Measurements from ENCODE around the gene IPO7. TPM values are rescaled to one million over a fixed set of nuclear protein-coding genes. Genes with fewer than 3 reads are reported as not detected.

Gene IPO7
- total RNA-seq, 4 donors from 2014 or later: 167 to 286 (median 179) TPM

- Histone ChIP-seq H3K4me3 (peak overlapping the region; percentile 76 to 97 (median 82)), H3K9me3 (no peaks in the 10 kb centered on the region), H3K27ac (peak overlapping the region; percentile 90 to 99 (median 97)), H3K4me1 (peaks cover 20 to 27% of the 10 kb centered on the region in 2 donors), H3K27me3 (no peaks in the 10 kb centered on the region), H3K36me3 (no peaks in the 10 kb centered on the region)
- in situ Hi-C loops (cut with MboI; ENCODE audit: low sequenced_read_pairs in 4 of 4) (no loop called here), intact Hi-C loops (cut with DNase I; ENCODE audit: low total_unique reads) (loop anchor here (2.0 to 5.0 kb wide), 3 partner anchors 111 to 774 kb away; partner anchors contain the start of genes TMEM41B and WEE1)
- DNase-seq: no peak
- ATAC-seq: no peak
- TF ChIP-seq POLR2A (IDR thresholded peaks at IDR 0.05): no peak
- TF ChIP-seq CTCF (IDR thresholded peaks at IDR 0.05 in 4 of 5, conservative IDR thresholded peaks at IDR 0.05 in 1 of 5): no peak
Measured at GRCh38 chr11:9461760-9462134, 77.3 kb downstream of the IPO7 start.

- in situ Hi-C loops (cut with MboI; ENCODE audit: low sequenced_read_pairs in 4 of 4): no loop called here
Measured at GRCh38 chr11:9462172-9462799, 77.8 kb downstream of the IPO7 start.

GRCh38 chr11:9462806-9463537 is 78.5 kb downstream of the IPO7 start:
- no peaks in the 10 kb centered on the region for H3K9me3 ChIP-seq
- no peak for TF ChIP-seq POLR2A (IDR thresholded peaks at IDR 0.05)
- no peak for TF ChIP-seq CTCF (IDR thresholded peaks at IDR 0.05 in 4 of 5, conservative IDR thresholded peaks at IDR 0.05 in 1 of 5)
- no peaks in the 10 kb centered on the region for H3K27me3 ChIP-seq
- no peaks in the 10 kb centered on the region for H3K36me3 ChIP-seq
- H3K4me3 ChIP-seq: no peak overlapping the region
- in situ Hi-C loops (cut with MboI; ENCODE audit: low sequenced_read_pairs in 4 of 4) (no loop called here), intact Hi-C loops (cut with DNase I; ENCODE audit: low total_unique reads) (loop anchor here (5.0 kb wide), 2 partner anchors 109 to 776 kb away; partner anchors contain the start of gene WEE1)
- H3K4me1 ChIP-seq: peaks cover 20 to 27% of the 10 kb centered on the region in 2 donors
- no peak for ATAC-seq
- H3K27ac ChIP-seq: peak overlapping the region; percentile 90 to 99 (median 97)
- no peak for DNase-seq

More at GRCh38 chr11:9462172-9462799, 77.8 kb downstream of the IPO7 start:
- TF ChIP-seq POLR2A (IDR thresholded peaks at IDR 0.05) (no peak), CTCF (IDR thresholded peaks at IDR 0.05 in 4 of 5, conservative IDR thresholded peaks at IDR 0.05 in 1 of 5) (no peak)
- no peaks in the 10 kb centered on the region for H3K27me3 ChIP-seq
- no peak for DNase-seq
- no peaks in the 10 kb centered on the region for H3K9me3 ChIP-seq
- intact Hi-C loops (cut with DNase I; ENCODE audit: low total_unique reads): loop anchor here (5.0 kb wide), 2 partner anchors 110 to 775 kb away; partner anchors contain the start of gene WEE1
- H3K36me3 ChIP-seq: no peaks in the 10 kb centered on the region
- H3K4me3 ChIP-seq: peak overlapping the region; percentile 76 to 97 (median 82)
- peak overlapping the region; percentile 90 to 99 (median 97) for H3K27ac ChIP-seq
- no peak for ATAC-seq
- peaks cover 20 to 27% of the 10 kb centered on the region in 2 donors for H3K4me1 ChIP-seq

- in situ Hi-C loops (cut with MboI; ENCODE audit: low sequenced_read_pairs in 4 of 4) (no loop called here), intact Hi-C loops (cut with DNase I; ENCODE audit: low total_unique reads) (no loop called here)
- Histone ChIP-seq H3K4me1 (no peaks in the 10 kb centered on the region), H3K4me3 (no peak overlapping the region), H3K27me3 (no peaks in the 10 kb centered on the region), H3K36me3 (peaks cover 3 to 47% of the 10 kb centered on the region in 2 donors), H3K9me3 (no peaks in the 10 kb centered on the region), H3K27ac (no peak overlapping the region)
- DNase-seq (no peak), ATAC-seq (no peak)
- TF ChIP-seq CTCF (IDR thresholded peaks at IDR 0.05 in 4 of 5, conservative IDR thresholded peaks at IDR 0.05 in 1 of 5) (no peak), POLR2A (IDR thresholded peaks at IDR 0.05) (no peak)
Measured at GRCh38 chr11:9470765-9471164, 86.3 kb downstream of the IPO7 start.

Data from gastrocnemius medialis (tissue), 4 donors.